Natural killer cell treated with Interleukin-12 subunit alpha and Interleukin-12 subunit beta and Interleukin-15 and Interleukin-18, amount 100 ng/mL, for 72 hours (primary cell): ENCODE results near the gene DNAJA3. TPM values are rescaled to one million over a fixed set of nuclear protein-coding genes. Genes with fewer than 3 reads are reported as not detected.
A peak's percentile ranks its signal among the peaks of the same experiment; 100 is the strongest.

ENCODE experiments used
- ATAC-seq, 2 donors: fragments of 150-1000 bp; cut with Tn5 transposase in 1 of 2; sonication (Bioruptor Pico), chemical (Tn5 transposase) in 1 of 2; 2 replicates each; pipeline ENCODE4 v1.10.0; 2021
- DNase-seq: peaks from one replicate; pipeline ENCODE4 v3.0.0; 2022; ENCODE audit warnings: low spot score
- H3K27ac Mint-ChIP-seq, 2 donors: 1 replicate in 1 of 2; 2 replicates in 1 of 2; pipeline ENCODE4 v1.8.0; 2022; ENCODE audit warnings: mixed read lengths in 2 of 2, mild to moderate bottlenecking in 1 of 2, moderate library complexity in 1 of 2
- H3K27me3 Mint-ChIP-seq, 2 donors: 1 replicate in 1 of 2; 2 replicates in 1 of 2; pipeline ENCODE4 v1.8.0; 2022; ENCODE audit warnings: mixed read lengths in 2 of 2
- H3K36me3 Mint-ChIP-seq: one replicate; pipeline ENCODE4 v1.8.0; 2022; ENCODE audit warnings: mixed read lengths
- H3K4me1 Mint-ChIP-seq, 2 donors: 1 replicate in 1 of 2; 2 replicates in 1 of 2; pipeline ENCODE4 v1.8.0; 2022; ENCODE audit warnings: low read depth in 2 of 2, mixed read lengths in 2 of 2, mild to moderate bottlenecking in 1 of 2
- H3K4me3 Mint-ChIP-seq: one replicate; pipeline ENCODE4 v1.8.0; 2022; ENCODE audit warnings: mixed read lengths
- H3K9me3 Mint-ChIP-seq: 2 replicates; pipeline ENCODE4 v1.8.0; 2022; ENCODE audit warnings: mixed read lengths
- total RNA-seq, 2 donors: library from RNA; stranded (reverse); gene quantifications; one replicate each; pipeline ENCODE4 v1.2.3, GENCODE V29; 2022

DNAJA3 gene
- total RNA-seq, 2 donors from 2014 or later = 55.0 to 99.8 TPM

DNA sequence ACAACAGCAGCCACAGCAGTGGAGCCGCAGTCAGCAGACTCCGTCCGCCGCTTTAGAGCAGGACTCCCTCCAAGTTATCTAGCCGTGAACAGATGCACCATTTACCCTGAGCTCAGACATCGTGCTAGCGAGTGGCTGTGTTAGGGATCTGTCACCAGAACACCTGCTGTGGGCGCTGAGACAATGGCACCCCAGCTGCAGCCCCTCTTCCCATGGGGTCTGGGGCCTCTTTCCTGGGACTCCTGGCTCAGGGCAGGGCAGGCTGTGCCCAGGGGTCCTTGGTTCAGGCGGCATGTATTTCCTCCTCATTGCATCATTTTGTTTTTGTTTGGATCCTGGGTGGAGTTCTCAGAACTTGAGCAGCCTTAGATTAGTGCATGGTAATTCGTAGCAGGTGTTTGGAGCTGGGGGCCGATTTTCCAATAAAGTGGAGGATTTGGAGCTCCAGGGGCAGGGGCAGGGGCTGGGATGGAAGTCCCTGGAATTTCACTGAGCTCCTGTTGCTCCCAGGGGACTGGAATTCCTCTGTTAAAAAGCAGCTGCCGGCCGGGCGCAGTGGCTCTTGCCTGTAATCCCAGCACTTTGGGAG is 25.4 kb downstream of the DNAJA3 start:
- ATAC-seq (no peak), DNase-seq (no peak)
- Mint-ChIP-seq H3K9me3 (no peaks in the 10 kb centered on the region), H3K27ac (no peak overlapping the region), H3K4me3 (no peak overlapping the region), H3K27me3 (no peaks in the 10 kb centered on the region), H3K36me3 (peaks cover 4% of the 10 kb centered on the region), H3K4me1 (peaks cover 0 to 4% of the 10 kb centered on the region in 2 donors)

DNA sequence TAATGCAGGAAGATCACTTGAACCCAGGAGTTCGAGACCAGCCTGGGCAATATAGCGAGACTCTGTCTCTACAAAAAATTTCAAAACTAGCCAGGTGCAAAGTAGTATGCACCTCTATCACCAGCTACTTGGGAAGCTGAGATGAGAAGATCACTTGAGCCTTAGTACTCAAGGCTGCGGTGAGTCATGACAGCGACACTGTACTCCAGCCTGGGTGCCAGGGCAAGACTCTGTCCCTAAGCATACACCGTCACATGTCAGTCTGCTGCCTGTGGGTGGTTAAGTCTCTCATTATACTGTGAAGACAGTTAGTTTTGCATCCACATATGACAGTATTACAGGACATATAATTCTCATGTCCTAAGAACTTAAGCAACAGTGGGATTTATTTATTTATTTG is 27.0 kb downstream of the DNAJA3 start:
- peaks cover 0 to 6% of the 10 kb centered on the region in 2 donors for H3K4me1 Mint-ChIP-seq
- H3K27ac Mint-ChIP-seq = no peak overlapping the region
- no peak overlapping the region for H3K4me3 Mint-ChIP-seq
- DNase-seq (no peak), ATAC-seq (no peak)
- H3K27me3 Mint-ChIP-seq = no peaks in the 10 kb centered on the region
- peaks cover 4% of the 10 kb centered on the region for H3K36me3 Mint-ChIP-seq
- H3K9me3 Mint-ChIP-seq = no peaks in the 10 kb centered on the region

DNA sequence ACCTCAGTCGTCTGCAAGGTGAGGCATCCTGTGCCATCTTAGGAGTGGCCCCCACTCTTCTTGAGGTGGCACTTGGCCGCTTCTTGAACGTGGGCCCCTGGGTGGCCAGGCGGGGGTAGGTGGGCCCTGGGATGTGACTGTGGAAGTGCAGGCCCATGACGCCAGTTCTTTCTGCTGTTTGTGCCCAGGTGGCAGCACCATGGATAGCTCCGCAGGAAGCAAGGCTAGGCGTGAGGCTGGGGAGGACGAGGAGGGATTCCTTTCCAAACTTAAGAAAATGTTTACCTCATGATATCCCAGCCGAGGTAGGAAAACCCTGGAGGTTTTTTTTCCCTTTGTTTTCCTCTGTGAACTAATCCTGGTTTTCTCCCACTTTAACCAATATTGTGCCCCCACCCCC is 29.0 kb downstream of the DNAJA3 start:
- Mint-ChIP-seq H3K4me1 (peaks cover 7 to 13% of the 10 kb centered on the region in 2 donors), H3K4me3 (no peak overlapping the region), H3K27me3 (no peaks in the 10 kb centered on the region), H3K36me3 (peaks cover 4% of the 10 kb centered on the region), H3K27ac (no peak overlapping the region), H3K9me3 (no peaks in the 10 kb centered on the region)
- DNase-seq (no peak), ATAC-seq (no peak)

DNA sequence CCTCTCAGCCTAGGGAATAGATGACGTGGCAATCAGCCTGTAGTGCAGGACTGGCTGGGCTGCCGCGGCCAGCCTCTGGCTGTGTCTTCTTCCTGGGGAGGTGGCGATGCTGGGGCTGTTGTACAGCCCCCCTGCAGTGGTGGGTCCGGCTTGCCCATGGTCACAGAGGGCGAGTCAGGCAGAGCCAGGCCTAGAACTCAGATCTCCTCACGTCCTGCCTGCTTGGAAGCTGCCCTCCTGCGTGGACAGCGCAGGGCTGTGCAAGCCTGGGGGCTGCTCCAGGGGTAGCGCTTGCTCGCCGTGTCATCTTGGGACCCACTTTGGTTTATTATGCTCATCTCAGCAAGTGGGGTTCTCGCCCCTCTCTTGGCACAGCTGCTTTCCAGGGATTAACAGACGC is 29.4 kb downstream of the DNAJA3 start:
- no peak overlapping the region for H3K27ac Mint-ChIP-seq
- no peaks in the 10 kb centered on the region for H3K27me3 Mint-ChIP-seq
- peaks cover 4% of the 10 kb centered on the region for H3K36me3 Mint-ChIP-seq
- no peak overlapping the region for H3K4me3 Mint-ChIP-seq
- no peaks in the 10 kb centered on the region for H3K9me3 Mint-ChIP-seq
- peaks cover 10 to 18% of the 10 kb centered on the region in 2 donors for H3K4me1 Mint-ChIP-seq
- DNase-seq (no peak), ATAC-seq (no peak)

DNA sequence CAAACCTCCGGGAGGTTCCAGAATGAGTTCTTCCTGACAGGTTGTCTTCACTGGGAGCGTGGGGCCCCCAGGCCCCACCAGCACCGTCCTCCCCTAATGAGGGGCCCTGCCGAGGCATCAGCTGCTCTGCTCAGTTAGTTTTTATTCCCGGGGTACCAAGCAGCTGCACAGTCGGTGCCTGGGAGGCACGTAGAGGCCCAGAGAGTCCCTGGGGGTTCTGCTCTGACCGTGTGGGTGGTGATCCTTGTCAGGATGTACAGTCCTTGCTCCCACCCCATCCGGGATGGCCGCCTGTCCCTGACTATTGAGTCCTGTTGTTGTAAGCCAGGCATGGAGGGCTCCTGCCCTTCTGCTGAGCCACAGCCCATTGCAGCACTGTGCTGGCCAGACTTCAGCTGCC is 30.3 kb downstream of the DNAJA3 start:
- peaks cover 11 to 21% of the 10 kb centered on the region in 2 donors for H3K4me1 Mint-ChIP-seq
- DNase-seq (no peak), ATAC-seq (no peak)
- no peak overlapping the region for H3K4me3 Mint-ChIP-seq
- H3K27me3 Mint-ChIP-seq = no peaks in the 10 kb centered on the region
- H3K36me3 Mint-ChIP-seq = peaks cover 4% of the 10 kb centered on the region
- no peaks in the 10 kb centered on the region for H3K9me3 Mint-ChIP-seq
- no peak overlapping the region for H3K27ac Mint-ChIP-seq

DNA sequence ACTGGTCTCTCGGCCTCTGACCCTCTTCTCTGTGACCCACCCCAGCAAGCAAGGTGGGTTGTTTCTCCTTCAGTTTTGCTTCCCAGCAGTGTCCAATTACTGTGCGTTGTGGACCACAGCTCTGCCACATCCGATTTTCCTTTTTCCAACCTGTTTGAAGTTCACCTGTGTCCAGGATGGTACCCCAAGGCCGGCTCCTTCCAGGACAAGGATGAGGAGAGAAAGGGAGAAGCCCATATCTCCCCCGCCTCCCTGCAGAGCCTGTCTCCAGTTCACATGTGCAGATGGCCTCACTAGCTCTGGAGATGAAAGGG is 35.2 kb downstream of the DNAJA3 start:
- ATAC-seq (no peak), DNase-seq (no peak)
- Mint-ChIP-seq H3K4me1 (peaks cover 26 to 30% of the 10 kb centered on the region in 2 donors), H3K27ac (peak overlapping the region in 1 of 2 donors; percentile 51), H3K9me3 (no peaks in the 10 kb centered on the region), H3K36me3 (no peaks in the 10 kb centered on the region), H3K4me3 (no peak overlapping the region), H3K27me3 (no peaks in the 10 kb centered on the region)

DNA sequence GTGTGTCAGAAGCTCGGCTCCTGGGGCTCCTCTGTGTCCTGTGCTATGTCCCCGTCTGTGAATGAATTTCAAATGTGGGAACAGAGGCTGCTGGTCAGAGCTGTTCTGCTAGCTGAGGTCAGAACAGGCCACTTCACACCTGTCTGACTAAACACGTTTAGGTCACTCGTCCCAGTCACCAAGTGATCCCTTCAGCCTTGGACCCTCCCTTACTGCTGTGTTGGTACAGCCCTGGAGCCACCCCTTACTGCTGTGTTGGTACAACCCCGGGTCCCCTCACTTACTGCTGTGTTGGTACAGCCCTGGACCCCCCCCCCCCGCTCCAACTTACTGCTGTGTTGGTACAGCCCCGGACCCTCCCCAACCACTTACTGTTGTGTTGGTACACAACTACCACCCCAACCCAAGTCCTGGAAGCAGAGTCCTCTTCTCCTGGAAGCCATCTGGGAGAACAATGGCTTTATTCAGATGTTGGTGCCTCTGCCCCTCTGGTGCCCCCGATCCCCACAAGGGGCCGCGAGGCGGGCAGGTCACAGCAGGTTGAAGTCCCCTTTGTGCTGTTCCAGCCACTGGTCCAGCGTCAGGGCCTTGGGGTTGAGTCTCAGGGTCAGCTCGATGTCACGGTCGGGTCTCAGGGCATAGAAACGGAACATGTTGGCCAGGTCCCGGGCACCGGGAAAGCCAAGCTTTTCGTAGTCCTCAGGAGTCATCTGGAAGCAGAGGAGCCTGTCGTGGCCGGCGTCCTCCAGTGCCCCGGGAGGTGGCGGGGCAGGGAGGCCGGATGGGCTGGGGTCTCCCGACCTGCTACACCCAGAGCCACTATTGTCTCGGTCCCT is 35.8 kb downstream of the DNAJA3 start:
- Mint-ChIP-seq H3K4me3 (no peak overlapping the region), H3K4me1 (peaks cover 31 to 36% of the 10 kb centered on the region in 2 donors), H3K9me3 (no peaks in the 10 kb centered on the region), H3K27ac (peak overlapping the region in 1 of 2 donors; percentile 51), H3K27me3 (no peaks in the 10 kb centered on the region), H3K36me3 (no peaks in the 10 kb centered on the region)
- no peak for DNase-seq
- no peak for ATAC-seq

DNA sequence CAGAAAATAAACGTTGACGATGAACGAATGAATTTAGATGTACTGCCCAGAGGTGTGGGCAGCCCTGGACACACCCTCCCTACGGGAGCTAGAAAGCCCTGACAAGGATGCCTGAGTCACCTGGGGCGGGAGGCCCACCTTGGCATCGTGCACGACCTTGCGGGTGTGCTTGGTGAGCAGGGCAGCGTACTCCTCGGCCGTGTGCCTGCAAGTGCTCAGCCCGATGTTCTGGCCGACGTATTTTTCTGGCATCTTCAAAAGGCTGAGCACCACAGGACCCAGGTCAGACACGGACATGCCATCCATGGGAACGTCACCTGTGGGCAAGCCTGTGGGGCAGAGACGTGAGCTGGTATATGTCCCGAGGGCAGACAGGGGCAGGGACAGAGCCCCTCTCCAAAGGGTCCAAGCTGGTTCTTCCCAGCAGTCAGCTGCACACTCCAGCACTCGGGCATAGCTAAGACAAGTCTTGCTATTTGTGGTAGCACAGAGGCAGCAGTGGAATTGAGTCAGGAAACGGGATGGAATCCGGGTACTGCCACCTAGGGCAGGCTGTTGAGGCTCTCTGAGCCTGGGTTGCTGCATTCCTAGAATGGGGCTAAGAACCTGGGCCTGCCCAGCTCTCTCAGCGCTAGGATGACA is 38.0 kb downstream of the DNAJA3 start:
- Mint-ChIP-seq H3K27ac (peak overlapping the region; percentile 53 to 76), H3K36me3 (peaks cover 5% of the 10 kb centered on the region), H3K4me3 (no peak overlapping the region), H3K4me1 (peaks cover 37 to 39% of the 10 kb centered on the region in 2 donors), H3K9me3 (no peaks in the 10 kb centered on the region), H3K27me3 (no peaks in the 10 kb centered on the region)
- ATAC-seq (no peak), DNase-seq (no peak)

DNA sequence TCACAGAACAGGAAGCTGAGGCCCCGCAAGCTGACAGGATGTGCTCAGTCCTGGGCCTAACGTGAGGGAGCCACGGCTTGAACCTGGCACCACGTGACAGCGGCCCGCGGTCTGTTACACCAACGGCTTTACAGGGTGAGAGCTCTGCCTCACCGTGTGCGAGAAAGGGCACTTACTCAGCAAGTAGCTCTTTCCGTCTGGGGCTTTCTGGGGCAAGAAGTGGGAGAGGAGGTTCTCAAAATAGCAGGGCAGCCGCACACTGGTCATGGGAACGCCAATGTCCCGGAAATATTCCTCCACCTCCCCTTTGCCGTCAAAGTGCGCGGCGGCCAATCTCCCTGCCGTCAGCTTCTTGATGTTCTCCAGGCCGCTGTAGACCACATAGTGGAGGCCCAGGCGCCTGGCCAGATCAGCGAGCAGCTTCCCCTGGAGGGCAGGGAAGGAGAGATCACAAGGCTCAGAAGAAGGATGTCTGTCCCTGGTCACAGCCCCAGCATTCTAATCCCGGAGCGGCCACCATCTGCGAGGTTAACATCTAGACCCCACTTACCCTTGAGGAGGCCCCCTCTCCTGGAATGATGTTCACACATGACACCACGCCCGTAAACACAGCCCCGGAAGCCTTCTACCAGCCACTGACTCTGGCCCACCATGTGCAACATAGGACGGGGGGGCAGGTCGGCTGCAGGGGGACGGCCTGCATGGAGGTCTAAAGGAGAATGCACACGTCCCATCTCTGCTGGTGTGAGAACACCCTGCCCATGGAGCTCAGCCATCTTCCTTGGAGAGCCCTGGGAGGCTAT is 40.5 kb downstream of the DNAJA3 start:
- peak; percentile 93 for DNase-seq
- no peaks in the 10 kb centered on the region for H3K9me3 Mint-ChIP-seq

DNA sequence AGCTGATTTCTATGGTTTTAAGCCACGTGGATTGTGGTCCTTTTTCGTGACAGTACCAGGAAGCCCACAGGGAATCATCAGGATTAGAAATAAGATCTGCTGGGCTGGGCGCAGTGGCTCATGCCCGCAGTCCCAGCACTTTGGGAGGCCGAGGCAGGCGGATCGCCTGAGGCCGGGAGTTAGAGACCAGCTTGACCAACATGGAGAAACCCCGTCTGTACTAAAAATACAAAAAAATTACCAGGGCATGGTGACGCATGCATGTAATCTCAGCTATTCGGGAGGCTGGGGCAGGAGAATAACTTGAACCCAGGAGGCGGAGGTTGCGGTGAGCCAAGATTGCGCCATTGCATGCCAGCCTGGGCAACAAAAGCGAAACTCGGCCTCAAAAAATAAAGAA is 42.2 kb downstream of the DNAJA3 start:
- no peak for DNase-seq
- no peaks in the 10 kb centered on the region for H3K27me3 Mint-ChIP-seq
- peaks cover 5% of the 10 kb centered on the region for H3K36me3 Mint-ChIP-seq
- H3K4me1 Mint-ChIP-seq = peaks cover 24 to 26% of the 10 kb centered on the region in 2 donors
- peak overlapping the region in 1 of 2 donors; percentile 98 for H3K27ac Mint-ChIP-seq
- H3K4me3 Mint-ChIP-seq = no peak overlapping the region
- no peaks in the 10 kb centered on the region for H3K9me3 Mint-ChIP-seq
- no peak for ATAC-seq

More for the DNA sequence above, 40.5 kb downstream of the DNAJA3 start:
- H3K27ac Mint-ChIP-seq = peak overlapping the region; percentile 97 to 98
- no peaks in the 10 kb centered on the region for H3K27me3 Mint-ChIP-seq
- peaks cover 5% of the 10 kb centered on the region for H3K36me3 Mint-ChIP-seq
- H3K4me1 Mint-ChIP-seq = peaks cover 23 to 24% of the 10 kb centered on the region in 2 donors
- peak; percentile 97 to 98 for ATAC-seq
- peak overlapping the region; percentile 77 for H3K4me3 Mint-ChIP-seq

DNA sequence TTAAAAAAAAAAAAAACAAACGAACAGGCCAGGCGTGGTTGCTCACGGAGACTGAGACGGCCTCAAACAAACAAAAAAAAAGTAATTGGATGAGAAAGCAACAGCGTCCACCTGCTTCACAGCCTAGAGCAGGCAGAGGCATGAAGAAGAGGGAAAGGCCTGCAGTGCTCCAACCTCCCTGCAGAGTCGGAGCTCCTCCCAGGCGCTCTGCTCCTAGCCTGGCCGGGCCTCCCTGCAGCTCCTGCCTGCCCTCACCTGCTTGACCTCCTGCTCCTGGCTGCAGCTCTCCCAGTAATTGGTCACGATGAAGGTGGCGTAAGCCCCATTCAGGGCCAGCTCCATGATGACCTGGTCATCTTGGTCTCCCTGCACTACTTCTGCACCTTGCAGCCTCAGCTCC is 43.3 kb downstream of the DNAJA3 start:
- ATAC-seq = no peak
- H3K36me3 Mint-ChIP-seq = peaks cover 5% of the 10 kb centered on the region
- no peak overlapping the region for H3K27ac Mint-ChIP-seq
- no peak overlapping the region for H3K4me3 Mint-ChIP-seq
- peaks cover 29% of the 10 kb centered on the region in 2 donors for H3K4me1 Mint-ChIP-seq
- no peaks in the 10 kb centered on the region for H3K9me3 Mint-ChIP-seq
- H3K27me3 Mint-ChIP-seq = no peaks in the 10 kb centered on the region
- no peak for DNase-seq

DNA sequence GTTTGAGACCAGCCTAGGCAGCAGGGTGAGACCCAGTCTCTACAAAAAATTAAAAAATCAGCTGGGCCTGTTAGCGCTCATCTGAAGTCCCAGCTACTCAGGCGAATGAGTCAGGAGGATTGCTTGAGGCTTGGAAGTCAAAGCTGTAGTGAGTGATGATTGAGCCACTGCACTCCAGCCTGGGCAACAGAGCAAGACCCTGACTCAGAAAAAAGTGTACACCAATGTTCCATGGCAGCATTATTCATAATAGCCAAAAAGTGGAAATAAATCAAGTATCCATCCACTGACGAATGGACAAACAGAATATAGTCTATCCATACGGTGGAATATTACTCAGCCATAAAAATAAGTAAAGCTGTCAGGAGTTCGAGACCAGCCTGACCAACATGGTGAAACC is 46.2 kb downstream of the DNAJA3 start:
- Mint-ChIP-seq H3K4me3 (no peak overlapping the region), H3K27ac (peak overlapping the region in 1 of 2 donors; percentile 29)

DNA sequence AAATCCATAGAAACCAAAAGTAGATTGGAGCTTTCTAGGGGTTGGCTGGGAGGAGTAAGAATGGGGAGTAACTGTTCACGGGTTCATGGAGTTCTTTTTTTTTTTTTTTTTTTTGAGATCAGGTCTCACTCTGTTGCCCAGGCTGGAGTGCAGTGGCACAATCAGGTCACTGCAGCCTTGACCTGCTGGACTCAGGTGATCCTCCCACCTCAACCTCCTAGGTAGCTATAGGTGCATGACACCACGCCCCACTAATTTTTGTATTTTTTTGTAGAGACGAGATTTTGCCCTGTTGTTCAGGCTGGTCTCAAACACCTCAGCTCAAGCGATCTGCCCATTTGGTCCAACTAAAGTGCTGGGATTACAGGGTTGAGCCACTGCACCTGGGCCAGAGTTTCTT is 47.2 kb downstream of the DNAJA3 start:
- peak overlapping the region; percentile 73 for H3K4me3 Mint-ChIP-seq
- DNase-seq (no peak), ATAC-seq (no peak)
- H3K27ac Mint-ChIP-seq = peak overlapping the region; percentile 47 to 78
- no peaks in the 10 kb centered on the region for H3K36me3 Mint-ChIP-seq
- H3K4me1 Mint-ChIP-seq = peaks cover 20 to 23% of the 10 kb centered on the region in 2 donors
- H3K9me3 Mint-ChIP-seq = no peaks in the 10 kb centered on the region
- H3K27me3 Mint-ChIP-seq = no peaks in the 10 kb centered on the region

More for the DNA sequence above, 46.2 kb downstream of the DNAJA3 start:
- Mint-ChIP-seq H3K36me3 (peaks cover 1% of the 10 kb centered on the region), H3K27me3 (no peaks in the 10 kb centered on the region), H3K4me1 (peaks cover 17 to 19% of the 10 kb centered on the region in 2 donors), H3K9me3 (no peaks in the 10 kb centered on the region)
- DNase-seq (no peak), ATAC-seq (no peak)
